DMS 273 (cell line): ENCODE measurements around the gene DPYD.

ENCODE experiments used
- DNase-seq: peaks from one replicate; lab custom pipeline; 2025; ENCODE audit not compliant: unreplicated experiment; lab: John Stamatoyannopoulos, UW

Gene DPYD

GRCh38 chr1:97907886-97908285 is 12.9 kb downstream of the DPYD start:
- no peak for DNase-seq

- peak; percentile 47 for DNase-seq
These were observed 14.1 kb downstream of the DPYD start for GRCh38 chr1:97906567-97907241.

GRCh38 chr1:97905141-97905940 is 15.5 kb downstream of the DPYD start:
- DNase-seq, result peak; percentile 83

GRCh38 chr1:97904534-97904933 is 16.3 kb downstream of the DPYD start:
- DNase-seq, result peak; percentile 42

- peak; percentile 41 for DNase-seq
These were observed 17.2 kb downstream of the DPYD start for GRCh38 chr1:97903626-97904025.

- DNase-seq, result no peak
These were observed 18.8 kb downstream of the DPYD start for GRCh38 chr1:97902067-97902466.

GRCh38 chr1:97901017-97901658 is 19.7 kb downstream of the DPYD start:
- no peak for DNase-seq

GRCh38 chr1:97898948-97899347 is 21.9 kb downstream of the DPYD start:
- no peak for DNase-seq

- no peak for DNase-seq
These were observed 25.6 kb downstream of the DPYD start for GRCh38 chr1:97895278-97895677.

- DNase-seq, result no peak
These were observed 27.0 kb downstream of the DPYD start for GRCh38 chr1:97893844-97894243.

- no peak for DNase-seq
These were observed 34.6 kb downstream of the DPYD start for GRCh38 chr1:97886199-97886598.

GRCh38 chr1:97883823-97884222 is 37.0 kb downstream of the DPYD start:
- DNase-seq, result no peak

- DNase-seq, result no peak
These were observed 43.5 kb downstream of the DPYD start for GRCh38 chr1:97877307-97877706.

- no peak for DNase-seq
These were observed 44.8 kb downstream of the DPYD start for GRCh38 chr1:97875996-97876395.

GRCh38 chr1:97870589-97870988 is 50.2 kb downstream of the DPYD start:
- peak; percentile 19 for DNase-seq

- DNase-seq, result no peak
These were observed 51.4 kb downstream of the DPYD start for GRCh38 chr1:97869441-97869840.

GRCh38 chr1:97867127-97867526 is 53.7 kb downstream of the DPYD start:
- DNase-seq, result no peak

GRCh38 chr1:97864615-97865014 is 56.2 kb downstream of the DPYD start:
- DNase-seq, result no peak

GRCh38 chr1:97853221-97853620 is 67.6 kb downstream of the DPYD start:
- DNase-seq, result no peak

- DNase-seq, result peak; percentile 8
These were observed 71.2 kb downstream of the DPYD start for GRCh38 chr1:97849345-97850340.

- no peak for DNase-seq
These were observed 75.0 kb downstream of the DPYD start for GRCh38 chr1:97845805-97846204.
